ENCODE data around the gene COPZ1.

GRCh38 chr12:54363047-54363446 lies 38.1 kb downstream of the COPZ1 start:
- no peak for TF ChIP-seq TAF1 (IDR thresholded peaks at IDR 0.05; ENCODE audit: borderline replicate concordance, insufficient read depth, low read length)
- no peak for TF ChIP-seq POLR2AphosphoS5 (IDR thresholded peaks at IDR 0.05; ENCODE audit: low read depth, low read length)

Measured in PFSK-1 (cell line).